WTC11 (cell line): ENCODE data around the gene NDUFS6. TPM values are rescaled to one million over a fixed set of nuclear protein-coding genes. Genes with fewer than 3 reads are reported as not detected.
A peak's percentile ranks its signal among the peaks of the same experiment; 100 is the strongest.

ENCODE experiments used
- AR ChIP-seq: fragments of 250-450 bp; sonication (Bioruptor Pico); IDR thresholded peaks from 2 replicates; pipeline ENCODE4 v1.9.0; 2021; ENCODE audit warnings: mild to moderate bottlenecking
- ATF1 ChIP-seq: sonication (generic); formaldehyde crosslinking; IDR thresholded peaks from 2 replicates; pipeline ENCODE4 v1.8.1; 2023; ENCODE audit warnings: mild to moderate bottlenecking, moderate library complexity, missing genetic modification reagents
- CREM ChIP-seq: sonication (generic); formaldehyde crosslinking; IDR thresholded peaks from 2 replicates; pipeline ENCODE4 v1.8.1; 2022; ENCODE audit warnings: mild to moderate bottlenecking, missing genetic modification reagents, moderate library complexity
- FOXK1 ChIP-seq: sonication (generic); formaldehyde crosslinking; IDR thresholded peaks from 2 replicates; pipeline ENCODE4 v1.8.0; 2022; ENCODE audit warnings: mild to moderate bottlenecking, moderate library complexity, missing genetic modification reagents
- IRF2 ChIP-seq: sonication (generic); formaldehyde crosslinking; IDR thresholded peaks from 2 replicates; pipeline ENCODE4 v1.8.0; 2022; ENCODE audit warnings: low read depth, missing genetic modification reagents, borderline replicate concordance
- JUN ChIP-seq: sonication (generic); formaldehyde crosslinking; IDR thresholded peaks from 2 replicates; pipeline ENCODE4 v1.8.0; 2023; ENCODE audit warnings: mild to moderate bottlenecking, missing genetic modification reagents
- NFE2L1 ChIP-seq: sonication (generic); formaldehyde crosslinking; IDR thresholded peaks from 2 replicates; pipeline ENCODE4 v1.8.1; 2023; ENCODE audit warnings: missing genetic modification reagents
- NR1H2 ChIP-seq: sonication (generic); formaldehyde crosslinking; IDR thresholded peaks from 2 replicates; pipeline ENCODE4 v1.9.0; 2021; ENCODE audit warnings: mild to moderate bottlenecking, moderate library complexity, missing genetic modification reagents
- NR2C2 ChIP-seq: sonication (generic); formaldehyde crosslinking; IDR thresholded peaks from 2 replicates; pipeline ENCODE4 v1.8.0; 2022; ENCODE audit warnings: mild to moderate bottlenecking, missing genetic modification reagents
- PRDM15 ChIP-seq: sonication (generic); formaldehyde crosslinking; IDR thresholded peaks from 2 replicates; pipeline ENCODE4 v1.8.0; 2022; ENCODE audit warnings: missing genetic modification reagents
- PRRX2 ChIP-seq: fragments of 250-450 bp; sonication (Bioruptor Pico); IDR thresholded peaks from 2 replicates; pipeline ENCODE4 v1.8.0; 2021; ENCODE audit warnings: mild to moderate bottlenecking
- SOX15 ChIP-seq: fragments of 250-450 bp; sonication (Bioruptor Pico); IDR thresholded peaks from 2 replicates; pipeline ENCODE4 v1.9.0; 2021; ENCODE audit warnings: mild to moderate bottlenecking
- TP53 ChIP-seq: sonication (generic); formaldehyde crosslinking; IDR thresholded peaks from 2 replicates; pipeline ENCODE4 v1.8.1; 2023; ENCODE audit warnings: mild to moderate bottlenecking, missing genetic modification reagents
- ZBTB21 ChIP-seq: sonication (generic); formaldehyde crosslinking; IDR thresholded peaks from 2 replicates; pipeline ENCODE4 v1.8.1; 2023; ENCODE audit warnings: mild to moderate bottlenecking, missing genetic modification reagents, borderline replicate concordance
- ZNF219 ChIP-seq: sonication (generic); formaldehyde crosslinking; IDR thresholded peaks from 2 replicates; pipeline ENCODE4 v1.8.0; 2023; ENCODE audit warnings: missing genetic modification reagents, mild to moderate bottlenecking, borderline replicate concordance
- ZNF263 ChIP-seq: sonication (generic); formaldehyde crosslinking; IDR thresholded peaks from 2 replicates; pipeline ENCODE4 v1.8.1; 2022; ENCODE audit warnings: low read depth, mild to moderate bottlenecking, moderate library complexity, missing genetic modification reagents
- ZNF281 ChIP-seq: sonication (generic); formaldehyde crosslinking; IDR thresholded peaks from 2 replicates; pipeline ENCODE4 v1.8.0; 2023; ENCODE audit warnings: mild to moderate bottlenecking, missing genetic modification reagents
- ZNF396 ChIP-seq: fragments of 250-450 bp; sonication (Bioruptor Pico); IDR thresholded peaks from 2 replicates; pipeline ENCODE4 v1.8.0; 2021; ENCODE audit warnings: mild to moderate bottlenecking, moderate library complexity, borderline replicate concordance
- ZNF416 ChIP-seq: fragments of 250-450 bp; sonication (Bioruptor Pico); IDR thresholded peaks from 2 replicates; pipeline ENCODE4 v1.9.0; 2021; ENCODE audit warnings: mild to moderate bottlenecking, inconsistent platforms
- ZNF423 ChIP-seq: fragments of 250-450 bp; sonication (Bioruptor Pico); IDR thresholded peaks from 2 replicates; pipeline ENCODE4 v2.1.2; 2022; ENCODE audit warnings: mild to moderate bottlenecking, moderate library complexity
- total RNA-seq: library from RNA; stranded (reverse); gene quantifications from 3 replicates; pipeline ENCODE4 v1.2.3, GENCODE V29; 2021
- TF ChIP-seq, protein P1 (sequence below): sonication (generic); formaldehyde crosslinking; IDR thresholded peaks from 2 replicates; pipeline ENCODE4 v1.8.0; 2023; ENCODE audit warnings: missing genetic modification reagents, mild to moderate bottlenecking, borderline replicate concordance
- TF ChIP-seq, protein P2 (sequence below): sonication (generic); formaldehyde crosslinking; IDR thresholded peaks from 2 replicates; pipeline ENCODE4 v1.8.1; 2023; ENCODE audit warnings: mild to moderate bottlenecking, missing genetic modification reagents, borderline replicate concordance

The NDUFS6 gene
- total RNA-seq, 1 experiment from 2014 or later, result 84.3 TPM

DNA sequence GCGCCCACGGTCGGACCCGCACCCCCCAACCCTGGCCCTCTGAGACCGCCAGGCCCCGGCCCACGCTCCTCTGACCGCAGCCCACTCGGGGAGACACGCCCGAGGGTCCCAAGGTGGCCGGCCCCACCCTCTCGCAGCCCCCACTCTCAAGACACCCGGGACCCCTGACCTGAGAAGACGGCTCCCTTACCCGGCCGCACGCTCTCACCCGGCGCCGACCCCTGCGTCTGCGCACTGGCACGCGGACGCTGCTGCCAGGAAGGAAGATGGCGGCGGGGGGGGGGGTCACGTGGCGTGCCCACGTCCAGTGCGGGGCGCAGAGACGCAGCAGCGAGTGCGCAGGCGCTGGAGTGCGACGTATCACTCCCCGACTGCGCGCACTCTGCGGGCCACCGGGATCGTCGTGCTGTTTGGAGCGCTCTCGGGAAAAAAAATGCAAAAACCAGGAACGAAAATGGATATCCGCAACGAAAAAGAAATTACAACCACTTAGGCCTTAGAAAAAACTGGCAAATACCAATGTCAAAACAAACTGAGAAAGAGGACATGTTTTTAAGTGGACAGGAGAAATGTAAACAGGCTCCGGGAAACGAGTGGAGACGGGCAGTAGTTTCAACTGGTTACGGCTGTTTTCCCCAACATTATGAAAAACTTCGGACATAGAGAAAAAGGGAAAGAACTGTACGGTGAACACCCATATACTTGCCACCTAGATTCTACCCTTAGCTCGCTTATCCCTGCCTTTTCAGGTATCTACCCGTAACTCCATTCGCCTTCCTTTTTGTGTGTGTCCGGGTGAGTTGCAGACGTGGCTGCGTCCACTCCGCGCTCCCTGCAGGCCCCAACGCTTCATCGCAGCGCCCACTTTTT is 1.4 kb upstream of the NDUFS6 start, which contains the start of gene MRPL36 (continued):
- TF ChIP-seq, protein P1, sequence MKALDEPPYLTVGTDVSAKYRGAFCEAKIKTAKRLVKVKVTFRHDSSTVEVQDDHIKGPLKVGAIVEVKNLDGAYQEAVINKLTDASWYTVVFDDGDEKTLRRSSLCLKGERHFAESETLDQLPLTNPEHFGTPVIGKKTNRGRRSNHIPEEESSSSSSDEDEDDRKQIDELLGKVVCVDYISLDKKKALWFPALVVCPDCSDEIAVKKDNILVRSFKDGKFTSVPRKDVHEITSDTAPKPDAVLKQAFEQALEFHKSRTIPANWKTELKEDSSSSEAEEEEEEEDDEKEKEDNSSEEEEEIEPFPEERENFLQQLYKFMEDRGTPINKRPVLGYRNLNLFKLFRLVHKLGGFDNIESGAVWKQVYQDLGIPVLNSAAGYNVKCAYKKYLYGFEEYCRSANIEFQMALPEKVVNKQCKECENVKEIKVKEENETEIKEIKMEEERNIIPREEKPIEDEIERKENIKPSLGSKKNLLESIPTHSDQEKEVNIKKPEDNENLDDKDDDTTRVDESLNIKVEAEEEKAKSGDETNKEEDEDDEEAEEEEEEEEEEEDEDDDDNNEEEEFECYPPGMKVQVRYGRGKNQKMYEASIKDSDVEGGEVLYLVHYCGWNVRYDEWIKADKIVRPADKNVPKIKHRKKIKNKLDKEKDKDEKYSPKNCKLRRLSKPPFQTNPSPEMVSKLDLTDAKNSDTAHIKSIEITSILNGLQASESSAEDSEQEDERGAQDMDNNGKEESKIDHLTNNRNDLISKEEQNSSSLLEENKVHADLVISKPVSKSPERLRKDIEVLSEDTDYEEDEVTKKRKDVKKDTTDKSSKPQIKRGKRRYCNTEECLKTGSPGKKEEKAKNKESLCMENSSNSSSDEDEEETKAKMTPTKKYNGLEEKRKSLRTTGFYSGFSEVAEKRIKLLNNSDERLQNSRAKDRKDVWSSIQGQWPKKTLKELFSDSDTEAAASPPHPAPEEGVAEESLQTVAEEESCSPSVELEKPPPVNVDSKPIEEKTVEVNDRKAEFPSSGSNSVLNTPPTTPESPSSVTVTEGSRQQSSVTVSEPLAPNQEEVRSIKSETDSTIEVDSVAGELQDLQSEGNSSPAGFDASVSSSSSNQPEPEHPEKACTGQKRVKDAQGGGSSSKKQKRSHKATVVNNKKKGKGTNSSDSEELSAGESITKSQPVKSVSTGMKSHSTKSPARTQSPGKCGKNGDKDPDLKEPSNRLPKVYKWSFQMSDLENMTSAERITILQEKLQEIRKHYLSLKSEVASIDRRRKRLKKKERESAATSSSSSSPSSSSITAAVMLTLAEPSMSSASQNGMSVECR (CRISPR knock-in tag), result no peak
- TF ChIP-seq ZNF219 (CRISPR knock-in tag), result no peak
- TF ChIP-seq ZNF423 (CRISPR knock-in tag), result no peak
- TF ChIP-seq ZNF281, result no peak
- no peak for TF ChIP-seq NFE2L1 (CRISPR knock-in tag)
- TF ChIP-seq ZNF416 (CRISPR knock-in tag), result no peak
- 0 out of 2 replicates have a peak, but pooled peaks have one; percentile 70 for TF ChIP-seq ZBTB21 (CRISPR knock-in tag)
- no peak for TF ChIP-seq PRRX2 (CRISPR knock-in tag)
- no peak for TF ChIP-seq ZNF396 (CRISPR knock-in tag)
- TF ChIP-seq TP53 (CRISPR knock-in tag), result no peak
- no peak for TF ChIP-seq AR (CRISPR knock-in tag)
- TF ChIP-seq CREM, result peak; percentile 87
- TF ChIP-seq NR2C2 (CRISPR knock-in tag), result peak; percentile 58; the same call in 1 of the 2 replicates
- no peak for TF ChIP-seq SOX15 (CRISPR knock-in tag)
- TF ChIP-seq IRF2 (CRISPR knock-in tag), result no peak
- TF ChIP-seq NR1H2 (CRISPR knock-in tag), result no peak
- peak; percentile 67 for TF ChIP-seq PRDM15
- no peak for TF ChIP-seq JUN (CRISPR knock-in tag)
- TF ChIP-seq, protein P2, sequence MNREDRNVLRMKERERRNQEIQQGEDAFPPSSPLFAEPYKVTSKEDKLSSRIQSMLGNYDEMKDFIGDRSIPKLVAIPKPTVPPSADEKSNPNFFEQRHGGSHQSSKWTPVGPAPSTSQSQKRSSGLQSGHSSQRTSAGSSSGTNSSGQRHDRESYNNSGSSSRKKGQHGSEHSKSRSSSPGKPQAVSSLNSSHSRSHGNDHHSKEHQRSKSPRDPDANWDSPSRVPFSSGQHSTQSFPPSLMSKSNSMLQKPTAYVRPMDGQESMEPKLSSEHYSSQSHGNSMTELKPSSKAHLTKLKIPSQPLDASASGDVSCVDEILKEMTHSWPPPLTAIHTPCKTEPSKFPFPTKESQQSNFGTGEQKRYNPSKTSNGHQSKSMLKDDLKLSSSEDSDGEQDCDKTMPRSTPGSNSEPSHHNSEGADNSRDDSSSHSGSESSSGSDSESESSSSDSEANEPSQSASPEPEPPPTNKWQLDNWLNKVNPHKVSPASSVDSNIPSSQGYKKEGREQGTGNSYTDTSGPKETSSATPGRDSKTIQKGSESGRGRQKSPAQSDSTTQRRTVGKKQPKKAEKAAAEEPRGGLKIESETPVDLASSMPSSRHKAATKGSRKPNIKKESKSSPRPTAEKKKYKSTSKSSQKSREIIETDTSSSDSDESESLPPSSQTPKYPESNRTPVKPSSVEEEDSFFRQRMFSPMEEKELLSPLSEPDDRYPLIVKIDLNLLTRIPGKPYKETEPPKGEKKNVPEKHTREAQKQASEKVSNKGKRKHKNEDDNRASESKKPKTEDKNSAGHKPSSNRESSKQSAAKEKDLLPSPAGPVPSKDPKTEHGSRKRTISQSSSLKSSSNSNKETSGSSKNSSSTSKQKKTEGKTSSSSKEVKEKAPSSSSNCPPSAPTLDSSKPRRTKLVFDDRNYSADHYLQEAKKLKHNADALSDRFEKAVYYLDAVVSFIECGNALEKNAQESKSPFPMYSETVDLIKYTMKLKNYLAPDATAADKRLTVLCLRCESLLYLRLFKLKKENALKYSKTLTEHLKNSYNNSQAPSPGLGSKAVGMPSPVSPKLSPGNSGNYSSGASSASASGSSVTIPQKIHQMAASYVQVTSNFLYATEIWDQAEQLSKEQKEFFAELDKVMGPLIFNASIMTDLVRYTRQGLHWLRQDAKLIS (CRISPR knock-in tag), result no peak
- TF ChIP-seq ATF1 (CRISPR knock-in tag), result no peak
- no peak for TF ChIP-seq ZNF263
- peak; percentile 85; the same call in 1 of the 2 replicates for TF ChIP-seq FOXK1
